ENCODE data around the gene NPRL2. TPM values are rescaled to one million over a fixed set of nuclear protein-coding genes. Genes with fewer than 3 reads are reported as not detected.

The NPRL2 gene
- total and polyA plus RNA-seq, 9 of the 15 experiments (the other 6 are each of a cell fraction or from before 2014, with no cell fraction given): 17.4 to 40.4 (median 24.4) TPM

DNA sequence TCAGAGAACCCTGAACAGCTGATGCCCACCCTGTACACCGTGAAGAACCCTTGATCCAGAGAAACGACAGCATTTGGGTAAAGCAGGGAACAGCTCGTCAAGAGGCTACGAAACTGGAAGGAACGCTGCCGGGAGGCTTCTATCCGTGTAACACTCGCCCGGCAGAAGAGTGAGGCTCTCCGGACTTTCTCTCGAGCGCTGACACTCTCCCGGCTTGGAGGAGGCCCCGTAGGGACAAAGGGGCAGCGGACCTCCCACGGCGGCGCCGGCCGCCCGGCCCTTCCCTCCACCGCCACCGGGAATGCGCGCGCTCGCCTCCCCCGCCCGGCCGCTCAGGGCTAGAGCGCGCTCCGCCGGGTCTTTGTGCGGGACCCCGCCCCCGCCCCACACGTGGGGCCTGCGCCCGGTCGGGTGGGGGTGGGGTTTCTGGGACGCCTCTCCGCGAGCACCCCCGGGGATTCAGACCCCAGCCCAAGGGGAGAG, 29.7 kb downstream of the NPRL2 start (continued):
- TF ChIP-seq, protein P1, sequence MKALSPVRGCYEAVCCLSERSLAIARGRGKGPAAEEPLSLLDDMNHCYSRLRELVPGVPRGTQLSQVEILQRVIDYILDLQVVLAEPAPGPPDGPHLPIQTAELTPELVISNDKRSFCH (CRISPR knock-in tag; IDR thresholded peaks at IDR 0.05): no peak
- TF ChIP-seq, protein P1 (tag; IDR thresholded peaks at IDR 0.05): no peak
- TF ChIP-seq PTBP1 (IDR thresholded peaks at IDR 0.05; ENCODE audit: low read depth, low read length): no peak
- TF ChIP-seq, protein P2, sequence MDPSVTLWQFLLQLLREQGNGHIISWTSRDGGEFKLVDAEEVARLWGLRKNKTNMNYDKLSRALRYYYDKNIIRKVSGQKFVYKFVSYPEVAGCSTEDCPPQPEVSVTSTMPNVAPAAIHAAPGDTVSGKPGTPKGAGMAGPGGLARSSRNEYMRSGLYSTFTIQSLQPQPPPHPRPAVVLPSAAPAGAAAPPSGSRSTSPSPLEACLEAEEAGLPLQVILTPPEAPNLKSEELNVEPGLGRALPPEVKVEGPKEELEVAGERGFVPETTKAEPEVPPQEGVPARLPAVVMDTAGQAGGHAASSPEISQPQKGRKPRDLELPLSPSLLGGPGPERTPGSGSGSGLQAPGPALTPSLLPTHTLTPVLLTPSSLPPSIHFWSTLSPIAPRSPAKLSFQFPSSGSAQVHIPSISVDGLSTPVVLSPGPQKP (CRISPR knock-in tag; IDR thresholded peaks at IDR 0.05): no peak
- TF ChIP-seq, protein P3, sequence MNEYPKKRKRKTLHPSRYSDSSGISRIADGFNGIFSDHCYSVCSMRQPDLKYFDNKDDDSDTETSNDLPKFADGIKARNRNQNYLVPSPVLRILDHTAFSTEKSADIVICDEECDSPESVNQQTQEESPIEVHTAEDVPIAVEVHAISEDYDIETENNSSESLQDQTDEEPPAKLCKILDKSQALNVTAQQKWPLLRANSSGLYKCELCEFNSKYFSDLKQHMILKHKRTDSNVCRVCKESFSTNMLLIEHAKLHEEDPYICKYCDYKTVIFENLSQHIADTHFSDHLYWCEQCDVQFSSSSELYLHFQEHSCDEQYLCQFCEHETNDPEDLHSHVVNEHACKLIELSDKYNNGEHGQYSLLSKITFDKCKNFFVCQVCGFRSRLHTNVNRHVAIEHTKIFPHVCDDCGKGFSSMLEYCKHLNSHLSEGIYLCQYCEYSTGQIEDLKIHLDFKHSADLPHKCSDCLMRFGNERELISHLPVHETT (CRISPR knock-in tag; conservative IDR thresholded peaks at IDR 0.05 in 1 of 2, IDR thresholded peaks at IDR 0.05 in 1 of 2): peak in 1 of 2 experiments; percentile 77; a peak in 2 of 4 replicates
- no peak for TF ChIP-seq POLR3A (IDR thresholded peaks at IDR 0.05; ENCODE audit: borderline replicate concordance, extremely low read depth, insufficient read depth, insufficient read length)
- TF ChIP-seq HMG20A (CRISPR knock-in tag; conservative IDR thresholded peaks at IDR 0.05): no peak
- TF ChIP-seq TAF1 (IDR thresholded peaks at IDR 0.05; ENCODE audit: control insufficient read depth, extremely low read depth, insufficient read depth, low read length, severe bottlenecking): peak; percentile 54
- no peak for TF ChIP-seq ZEB2 (IDR thresholded peaks at IDR 0.05)
- no peak for TF ChIP-seq SRSF7 (optimal IDR thresholded peaks at IDR 0.05; ENCODE audit: low read depth, low read length)
- TF ChIP-seq, protein P4, sequence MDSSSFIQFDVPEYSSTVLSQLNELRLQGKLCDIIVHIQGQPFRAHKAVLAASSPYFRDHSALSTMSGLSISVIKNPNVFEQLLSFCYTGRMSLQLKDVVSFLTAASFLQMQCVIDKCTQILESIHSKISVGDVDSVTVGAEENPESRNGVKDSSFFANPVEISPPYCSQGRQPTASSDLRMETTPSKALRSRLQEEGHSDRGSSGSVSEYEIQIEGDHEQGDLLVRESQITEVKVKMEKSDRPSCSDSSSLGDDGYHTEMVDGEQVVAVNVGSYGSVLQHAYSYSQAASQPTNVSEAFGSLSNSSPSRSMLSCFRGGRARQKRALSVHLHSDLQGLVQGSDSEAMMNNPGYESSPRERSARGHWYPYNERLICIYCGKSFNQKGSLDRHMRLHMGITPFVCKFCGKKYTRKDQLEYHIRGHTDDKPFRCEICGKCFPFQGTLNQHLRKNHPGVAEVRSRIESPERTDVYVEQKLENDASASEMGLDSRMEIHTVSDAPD (CRISPR knock-in tag; IDR thresholded peaks at IDR 0.05): no peak
- TF ChIP-seq ZFPM2 (CRISPR knock-in tag; IDR thresholded peaks at IDR 0.05): no peak
- TF ChIP-seq ZNF830 (CRISPR knock-in tag; IDR thresholded peaks at IDR 0.05): no peak
- TF ChIP-seq PHB (CRISPR knock-in tag; IDR thresholded peaks at IDR 0.05): no peak

Data from K562 (cell line).